NCI-H748 treated with DMSO at 0.1 percent for 48 hours (cell line): ENCODE measurements around the gene OTOF.

ENCODE experiments used
- DNase-seq: peaks from one replicate; lab custom pipeline; 2025; lab: John Stamatoyannopoulos, UW

Gene OTOF

GRCh38 chr2:26500406-26500805, 22.5 kb upstream of the OTOF start:
- no peak for DNase-seq

GRCh38 chr2:26495705-26496297, 17.9 kb upstream of the OTOF start:
- no peak for DNase-seq

- no peak for DNase-seq
Measured at GRCh38 chr2:26494891-26495290, 17.0 kb upstream of the OTOF start.

GRCh38 chr2:26494199-26494598, 16.3 kb upstream of the OTOF start:
- no peak for DNase-seq

- DNase-seq = no peak
Measured at GRCh38 chr2:26493566-26493965, 15.6 kb upstream of the OTOF start.

GRCh38 chr2:26492749-26493515, 15.0 kb upstream of the OTOF start:
- DNase-seq = no peak

GRCh38 chr2:26491563-26492167, 13.7 kb upstream of the OTOF start:
- no peak for DNase-seq

- no peak for DNase-seq
Measured at GRCh38 chr2:26489213-26489850, 11.4 kb upstream of the OTOF start.

- DNase-seq = no peak
Measured at GRCh38 chr2:26488463-26489212, 10.7 kb upstream of the OTOF start.

GRCh38 chr2:26487192-26487591, 9.3 kb upstream of the OTOF start:
- no peak for DNase-seq

GRCh38 chr2:26486789-26487188, 8.9 kb upstream of the OTOF start:
- no peak for DNase-seq

GRCh38 chr2:26485725-26486418, 7.9 kb upstream of the OTOF start:
- no peak for DNase-seq

GRCh38 chr2:26485099-26485498, 7.2 kb upstream of the OTOF start:
- DNase-seq = no peak

- no peak for DNase-seq
Measured at GRCh38 chr2:26484579-26484978, 6.7 kb upstream of the OTOF start.

GRCh38 chr2:26483957-26484565, 6.1 kb upstream of the OTOF start:
- DNase-seq = no peak

GRCh38 chr2:26483516-26483915, 5.6 kb upstream of the OTOF start:
- no peak for DNase-seq

- no peak for DNase-seq
Measured at GRCh38 chr2:26483027-26483326, 5.1 kb upstream of the OTOF start.

- DNase-seq = no peak
Measured at GRCh38 chr2:26482211-26483026, 4.5 kb upstream of the OTOF start.

- no peak for DNase-seq
Measured at GRCh38 chr2:26481706-26482105, 3.8 kb upstream of the OTOF start.
